DND-41 (cell line): ENCODE results near the gene LY9.

Experiments
- EZH2 ChIP-seq: IDR thresholded peaks from 3 replicates; pipeline ENCODE4 v1.6.1; 2012; ENCODE audit warnings: borderline replicate concordance, low read depth, mild to moderate bottlenecking, moderate library complexity, low read length, inconsistent platforms; ENCODE audit not compliant: severe bottlenecking
- TF ChIP-seq, protein P1 (sequence below): IDR thresholded peaks from 2 replicates; pipeline ENCODE4 v1.5.1; 2012; ENCODE audit warnings: borderline replicate concordance, low read length, moderate library complexity, mild to moderate bottlenecking; ENCODE audit not compliant: poor library complexity, severe bottlenecking; ENCODE audit errors: extremely low read depth

DNA sequence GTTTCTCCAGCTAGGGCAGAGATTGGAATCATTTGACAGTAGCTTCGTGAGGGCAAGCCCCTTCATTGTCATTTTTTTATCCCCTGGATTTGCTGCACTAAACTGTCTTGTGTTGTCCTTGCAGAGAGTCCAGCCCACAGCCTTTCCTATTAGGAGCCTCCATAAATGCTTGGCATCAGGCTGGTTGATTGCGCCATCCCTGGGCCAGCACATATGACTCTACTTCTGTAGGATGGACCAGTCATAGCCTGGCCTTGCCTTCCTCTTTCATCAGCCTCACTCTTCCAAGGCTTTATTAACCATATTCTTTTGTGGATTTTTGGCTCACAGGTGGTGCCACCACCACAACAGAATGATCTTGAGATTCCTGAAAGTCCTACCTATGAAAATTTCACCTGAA, 31.4 kb downstream of the LY9 start:
- TF ChIP-seq, protein P1, sequence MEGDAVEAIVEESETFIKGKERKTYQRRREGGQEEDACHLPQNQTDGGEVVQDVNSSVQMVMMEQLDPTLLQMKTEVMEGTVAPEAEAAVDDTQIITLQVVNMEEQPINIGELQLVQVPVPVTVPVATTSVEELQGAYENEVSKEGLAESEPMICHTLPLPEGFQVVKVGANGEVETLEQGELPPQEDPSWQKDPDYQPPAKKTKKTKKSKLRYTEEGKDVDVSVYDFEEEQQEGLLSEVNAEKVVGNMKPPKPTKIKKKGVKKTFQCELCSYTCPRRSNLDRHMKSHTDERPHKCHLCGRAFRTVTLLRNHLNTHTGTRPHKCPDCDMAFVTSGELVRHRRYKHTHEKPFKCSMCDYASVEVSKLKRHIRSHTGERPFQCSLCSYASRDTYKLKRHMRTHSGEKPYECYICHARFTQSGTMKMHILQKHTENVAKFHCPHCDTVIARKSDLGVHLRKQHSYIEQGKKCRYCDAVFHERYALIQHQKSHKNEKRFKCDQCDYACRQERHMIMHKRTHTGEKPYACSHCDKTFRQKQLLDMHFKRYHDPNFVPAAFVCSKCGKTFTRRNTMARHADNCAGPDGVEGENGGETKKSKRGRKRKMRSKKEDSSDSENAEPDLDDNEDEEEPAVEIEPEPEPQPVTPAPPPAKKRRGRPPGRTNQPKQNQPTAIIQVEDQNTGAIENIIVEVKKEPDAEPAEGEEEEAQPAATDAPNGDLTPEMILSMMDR = no peak
- no peak for TF ChIP-seq EZH2
